HCT116 (cell line): ENCODE data around the gene HPCA.

Source experiments
- CTCF ChIP-seq, 3 experiments: fragments of 200-600 bp in 1 of 3; sonication (generic) in 1 of 3; IDR thresholded peaks in 2 of 3; conservative IDR thresholded peaks in 1 of 3; 2 replicates each; pipeline ENCODE4 v1.5.1; 2012 to 2017; ENCODE audit warnings: low read depth in 2 of 3, low read length in 2 of 3, antibody characterized with exemption in 1 of 3, borderline replicate concordance in 1 of 3, control low read depth in 1 of 3, mild to moderate bottlenecking in 1 of 3, mixed read lengths in 1 of 3, mixed run types in 1 of 3, moderate library complexity in 1 of 3; ENCODE audit not compliant: insufficient read depth in 1 of 3
- EGR1 ChIP-seq: IDR thresholded peaks from 2 replicates; pipeline ENCODE4 v1.6.1; 2012; ENCODE audit warnings: low read depth
- EZH2 ChIP-seq: fragments of 200-600 bp; sonication (generic); IDR thresholded peaks from 2 replicates; pipeline ENCODE4 v1.6.1; 2017; ENCODE audit warnings: antibody characterized with exemption, mixed run types
- EZH2phosphoT487 ChIP-seq: fragments of 200-600 bp; IDR thresholded peaks from 2 replicates; pipeline ENCODE4 v1.6.1; 2018; ENCODE audit warnings: antibody characterized with exemption, borderline replicate concordance
- FOSL1 ChIP-seq: IDR thresholded peaks from 2 replicates; pipeline ENCODE4 v1.6.1; 2012; ENCODE audit warnings: low read depth
- POLR2A ChIP-seq: IDR thresholded peaks from 2 replicates; pipeline ENCODE4 v1.7.0; 2011; ENCODE audit warnings: borderline replicate concordance; ENCODE audit not compliant: insufficient read depth, insufficient read length; ENCODE audit errors: extremely low read depth
- POLR2AphosphoS5 ChIP-seq: IDR thresholded peaks from 2 replicates; pipeline ENCODE4 v1.6.1; 2011; ENCODE audit warnings: mild to moderate bottlenecking, low read depth, low read length, moderate library complexity
- RAD21 ChIP-seq: IDR thresholded peaks from 2 replicates; pipeline ENCODE4 v1.6.1; 2012; ENCODE audit warnings: low read depth, mild to moderate bottlenecking
- YY1 ChIP-seq: IDR thresholded peaks from 2 replicates; pipeline ENCODE4 v1.6.1; 2011; ENCODE audit warnings: low read length, low read depth, moderate library complexity, mild to moderate bottlenecking; ENCODE audit not compliant: insufficient replicate concordance; ENCODE audit errors: extremely low read depth

GRCh38 chr1:32858791-32859190 is 27.5 kb upstream of the HPCA start:
- TF ChIP-seq EZH2phosphoT487 (no peak), CTCF (IDR thresholded peaks at IDR 0.05 in 2 of 3, conservative IDR thresholded peaks at IDR 0.05 in 1 of 3; ENCODE audit: borderline replicate concordance in 1 of 3, insufficient read depth in 1 of 3, low read depth in 2 of 3, low read length in 2 of 3) (no peak), POLR2A (no peak), EZH2 (no peak), RAD21 (no peak), EGR1 (no peak), YY1 (no peak), FOSL1 (no peak), POLR2AphosphoS5 (no peak)
